ENCODE results near the gene SLC25A14.
A peak's percentile ranks its signal among the peaks of the same experiment; 100 is the strongest.
"Not testable (repeated sequence)": the region's sequence is repeated elsewhere in the genome, so short reads cannot be mapped to it uniquely, and the experiment has no call there.

SLC25A14 gene, protein sequence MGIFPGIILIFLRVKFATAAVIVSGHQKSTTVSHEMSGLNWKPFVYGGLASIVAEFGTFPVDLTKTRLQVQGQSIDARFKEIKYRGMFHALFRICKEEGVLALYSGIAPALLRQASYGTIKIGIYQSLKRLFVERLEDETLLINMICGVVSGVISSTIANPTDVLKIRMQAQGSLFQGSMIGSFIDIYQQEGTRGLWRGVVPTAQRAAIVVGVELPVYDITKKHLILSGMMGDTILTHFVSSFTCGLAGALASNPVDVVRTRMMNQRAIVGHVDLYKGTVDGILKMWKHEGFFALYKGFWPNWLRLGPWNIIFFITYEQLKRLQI

DNA sequence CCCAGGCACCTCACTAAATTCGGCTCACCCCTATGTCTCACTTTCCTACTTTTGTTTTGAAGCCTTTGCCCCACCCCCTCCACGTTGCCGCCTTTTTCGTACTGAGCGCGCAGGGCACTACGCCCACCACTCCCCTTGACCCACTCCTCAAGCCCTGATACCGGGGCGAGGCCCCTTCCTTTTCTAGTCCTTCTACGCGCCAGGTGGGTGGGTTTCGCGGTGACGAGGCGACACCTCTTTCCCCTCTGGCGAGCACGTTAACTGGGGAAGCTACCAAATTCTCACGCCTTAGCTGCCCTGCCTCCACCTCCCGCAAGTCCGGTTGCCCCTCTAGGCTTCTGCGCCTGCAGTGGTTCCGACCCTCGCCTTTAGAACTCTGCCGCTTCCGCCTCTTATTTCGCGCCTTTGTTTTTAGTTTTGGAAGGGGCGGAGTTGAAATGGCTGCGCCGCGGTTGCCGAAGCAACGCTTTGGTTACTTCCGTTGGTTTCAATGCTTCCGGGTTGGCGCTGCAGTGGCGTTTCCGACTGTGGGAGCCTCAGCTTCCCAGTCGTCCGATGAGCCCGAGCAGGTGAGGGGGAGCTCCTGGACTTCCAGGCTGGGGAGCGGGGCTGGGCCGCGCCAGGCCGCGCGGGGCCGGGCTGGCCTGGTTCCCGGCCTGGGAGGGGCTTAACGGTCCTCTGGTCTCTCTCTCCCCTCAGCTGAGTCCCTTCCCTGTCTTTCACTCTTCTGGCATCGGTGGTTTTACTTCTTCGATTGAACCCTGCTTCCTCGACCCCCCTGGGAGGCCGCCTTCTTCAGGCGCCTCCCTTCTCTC, at the start of gene SLC25A14:
SLC25A14 (plus strand) TSS at position 512 of the 815 bp plus-strand sequence. CDS start 360 bp downstream, outside the sequence.
- peak; percentile 88 for DNase-seq

DNA sequence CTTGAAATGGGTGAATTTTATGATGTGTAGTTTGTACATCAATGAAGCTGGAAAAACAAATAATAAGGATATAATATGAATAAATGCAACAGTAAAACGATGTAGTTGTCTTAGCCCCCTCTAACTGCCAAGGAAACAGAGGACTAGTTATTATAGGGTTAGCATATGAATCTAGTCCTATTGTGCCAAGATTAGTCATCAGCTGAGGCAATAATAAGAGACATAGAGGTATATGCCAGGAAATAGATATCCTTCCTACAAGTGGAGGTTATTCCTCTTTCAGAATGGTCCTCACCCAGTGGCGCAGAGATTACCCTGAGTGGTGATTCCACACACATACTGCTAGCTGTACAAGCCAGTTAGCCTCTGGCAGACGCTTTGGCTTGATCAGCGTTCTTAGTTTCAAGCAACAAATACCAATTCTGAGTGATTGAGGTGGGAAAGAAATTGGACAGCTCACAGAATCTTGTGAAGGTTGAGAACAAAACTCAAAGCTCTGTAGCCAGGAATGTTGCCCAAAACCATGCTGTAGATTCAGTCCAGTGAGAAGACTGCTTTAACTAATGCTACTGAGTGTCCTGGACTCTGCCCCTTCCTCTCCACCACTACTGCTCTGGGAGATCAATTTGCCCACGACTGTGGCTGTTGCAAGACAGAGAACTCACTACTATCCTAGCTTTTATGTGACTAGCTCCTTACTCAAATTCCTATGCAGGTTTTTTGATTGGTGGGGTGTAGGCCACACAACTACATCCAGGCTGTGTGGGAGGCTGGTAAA, 44.0 kb upstream of the SLC25A14 start:
- no peak for DNase-seq

DNA sequence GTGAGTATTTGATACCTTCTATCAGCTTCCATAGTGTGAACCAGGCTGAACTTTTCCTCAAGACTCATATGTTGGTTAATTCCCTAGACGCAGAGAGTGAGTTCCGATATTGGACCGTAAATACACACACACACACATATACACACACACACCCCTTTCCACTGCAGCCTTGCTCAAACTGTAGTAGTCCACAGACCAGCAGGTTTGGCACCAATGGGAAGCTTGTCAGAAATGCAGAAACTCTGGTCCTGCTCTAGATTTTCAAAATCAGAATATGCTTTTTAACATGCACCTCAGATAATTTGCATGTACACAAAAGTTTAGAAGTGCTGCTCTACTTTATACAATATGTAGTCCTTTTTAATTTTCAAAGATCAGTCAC, 43.4 kb upstream of the SLC25A14 start:
- no peak for DNase-seq

DNA sequence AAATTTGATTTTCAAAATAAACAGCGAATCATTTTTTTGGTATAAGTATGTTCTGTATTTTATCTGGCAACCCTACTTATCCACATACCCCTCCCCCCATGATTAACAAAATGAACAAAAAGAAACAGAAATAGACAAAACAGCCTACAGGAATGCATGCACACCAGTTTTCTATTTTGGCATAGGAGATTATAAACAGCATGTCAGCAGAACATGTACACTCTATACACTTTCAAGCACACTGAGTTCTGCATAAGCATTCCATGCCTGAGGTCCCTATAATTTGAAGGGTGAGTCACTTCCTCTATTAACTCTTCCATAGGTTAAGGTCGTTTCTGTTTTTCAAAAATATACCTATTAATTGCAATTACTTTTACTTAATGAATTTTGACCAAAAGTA, 43.0 kb upstream of the SLC25A14 start:
- DNase-seq: peak; percentile 2

DNA sequence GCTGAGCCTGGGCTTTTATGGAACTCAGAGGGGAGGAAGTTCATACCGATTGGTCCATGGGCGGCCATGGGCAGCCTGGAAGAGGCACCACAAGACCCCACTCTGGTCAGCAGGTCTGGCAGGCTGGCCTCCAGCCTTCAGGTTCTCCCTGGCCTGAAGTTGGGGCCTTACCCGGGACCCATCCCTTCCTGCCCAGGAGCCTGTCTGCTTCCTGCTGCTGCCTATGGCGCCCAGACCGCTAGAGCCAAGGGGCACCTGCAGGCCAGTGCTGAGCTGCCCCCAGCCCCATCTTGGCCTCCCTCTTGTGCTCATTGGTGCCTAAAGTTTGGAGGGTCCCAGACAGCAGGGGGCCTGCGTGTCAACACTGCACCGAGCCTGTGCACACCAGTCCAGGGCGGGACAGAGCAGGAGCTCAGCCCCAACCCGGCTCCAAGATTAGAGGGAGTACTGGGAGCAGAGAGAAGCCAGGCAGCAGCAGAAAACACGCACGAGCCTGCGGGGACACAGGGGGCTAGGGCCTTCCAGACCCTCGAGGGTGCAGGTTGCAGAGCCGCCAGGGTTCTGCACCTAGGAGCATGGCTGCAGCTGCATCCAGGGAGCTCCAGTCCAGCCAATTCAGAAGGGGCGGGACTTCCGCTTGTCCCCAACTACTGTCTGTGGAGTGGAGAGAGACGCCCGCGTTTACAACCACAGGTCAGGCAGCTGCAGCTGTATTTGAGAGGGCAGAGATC, 40.3 kb upstream of the SLC25A14 start:
- no peak for DNase-seq

DNA sequence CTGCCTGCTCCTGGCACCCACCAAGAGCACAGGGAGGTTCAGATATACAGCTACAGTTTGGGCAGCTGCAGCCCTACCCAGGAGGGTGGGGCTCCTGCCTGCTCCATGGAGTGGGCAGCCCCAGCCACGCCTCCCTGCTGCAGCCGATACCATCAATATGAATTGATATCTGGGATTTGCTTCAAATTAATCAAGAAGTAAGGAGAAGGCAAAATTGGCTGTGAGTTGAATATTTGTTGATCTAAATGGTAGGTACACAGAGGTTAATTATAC, 39.8 kb upstream of the SLC25A14 start:
- no peak for DNase-seq

DNA sequence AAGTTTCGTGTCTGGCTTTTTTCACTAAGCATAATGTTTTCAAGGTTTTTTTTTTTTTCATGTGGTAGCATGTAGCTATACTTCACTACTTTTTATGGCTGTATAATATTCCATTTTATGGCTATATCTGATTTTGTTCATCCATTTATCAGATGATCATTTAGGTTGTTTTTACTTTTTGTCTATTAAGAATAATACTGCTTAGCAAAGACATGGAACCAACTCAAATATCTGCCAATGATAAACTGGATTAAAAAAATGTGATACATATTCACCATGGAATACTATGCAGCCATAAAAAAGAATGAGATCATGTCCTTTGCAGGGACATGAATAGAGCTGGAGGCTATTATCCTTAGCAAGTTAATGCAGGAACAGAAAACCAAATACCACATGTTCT, 38.3 kb upstream of the SLC25A14 start:
- DNase-seq: no peak

DNA sequence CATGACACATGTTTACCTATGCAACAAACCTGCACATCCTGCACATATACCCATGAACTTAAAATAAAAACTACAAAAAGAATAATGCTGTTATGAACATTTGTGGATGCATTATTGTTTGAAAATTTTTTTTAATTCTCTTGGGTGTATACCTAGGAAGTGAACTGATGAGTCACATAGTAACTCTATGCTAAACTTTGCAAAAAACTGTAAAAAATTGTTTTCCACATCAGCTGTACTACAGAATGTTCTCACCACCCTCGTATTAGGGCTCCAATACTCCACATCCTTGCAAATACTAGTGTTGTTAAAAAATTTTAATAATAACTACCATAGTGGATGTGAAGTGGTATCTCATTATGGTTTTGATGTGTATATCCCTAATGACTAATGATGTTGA, 37.7 kb upstream of the SLC25A14 start:
- no peak for DNase-seq

DNA sequence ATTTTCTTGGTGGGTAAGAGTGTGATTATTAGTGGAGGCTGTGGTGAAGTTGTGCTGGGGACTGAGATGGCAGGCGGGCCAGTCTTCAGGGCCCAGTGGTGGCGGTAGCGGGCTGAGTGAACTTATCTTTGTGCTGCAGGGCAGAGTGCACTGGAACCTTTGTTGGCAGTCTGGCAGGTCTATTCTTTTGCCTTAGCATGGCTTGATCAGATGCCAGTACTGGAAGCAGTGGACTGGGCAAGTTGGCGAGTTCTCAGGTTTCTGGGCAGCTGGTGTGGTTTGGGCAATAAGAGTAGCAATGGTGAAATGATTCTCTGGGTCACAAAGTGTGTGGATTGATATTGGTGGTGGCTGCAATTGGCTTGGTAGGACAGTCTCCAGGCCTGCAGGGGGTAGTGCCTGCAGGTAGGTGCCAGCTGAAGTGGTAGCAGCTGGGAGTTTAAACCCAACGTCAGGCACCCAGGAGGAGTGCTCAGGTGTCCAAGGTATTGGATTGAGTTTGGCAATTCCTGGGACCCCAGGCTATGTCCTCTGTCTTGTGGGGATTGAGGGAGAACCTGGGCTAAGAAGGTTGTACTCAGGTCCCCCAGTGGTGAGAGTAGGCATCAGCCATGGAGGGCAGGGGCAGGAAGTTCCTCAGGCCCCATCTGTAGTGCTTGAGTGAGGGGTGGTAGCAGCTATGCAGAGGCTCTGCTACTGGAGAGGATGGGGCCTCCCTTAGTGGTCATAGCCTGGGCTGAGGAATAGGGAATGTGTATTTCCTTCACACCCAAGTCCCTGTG, 34.9 kb upstream of the SLC25A14 start:
- DNase-seq: no peak

DNA sequence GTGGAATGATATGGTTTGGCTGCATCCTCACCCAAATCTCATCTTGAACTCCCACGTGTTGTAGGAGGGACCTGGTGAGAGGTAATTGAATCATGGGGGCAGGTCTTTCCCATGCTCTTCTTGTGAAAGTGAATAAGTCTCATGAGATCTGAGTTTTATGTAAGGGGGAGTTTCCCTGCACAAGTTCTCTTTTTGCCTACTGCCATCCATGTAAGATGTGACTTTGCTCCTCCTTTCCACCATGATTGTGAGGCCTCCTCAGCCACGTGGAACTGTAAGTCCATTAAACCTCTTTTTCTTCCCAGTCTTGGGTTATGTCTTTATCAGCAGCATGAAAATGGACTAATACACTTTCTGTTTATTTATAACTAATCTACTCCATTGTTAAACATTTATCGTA, 19.8 kb upstream of the SLC25A14 start:
- not testable (repeated sequence) for DNase-seq

DNA sequence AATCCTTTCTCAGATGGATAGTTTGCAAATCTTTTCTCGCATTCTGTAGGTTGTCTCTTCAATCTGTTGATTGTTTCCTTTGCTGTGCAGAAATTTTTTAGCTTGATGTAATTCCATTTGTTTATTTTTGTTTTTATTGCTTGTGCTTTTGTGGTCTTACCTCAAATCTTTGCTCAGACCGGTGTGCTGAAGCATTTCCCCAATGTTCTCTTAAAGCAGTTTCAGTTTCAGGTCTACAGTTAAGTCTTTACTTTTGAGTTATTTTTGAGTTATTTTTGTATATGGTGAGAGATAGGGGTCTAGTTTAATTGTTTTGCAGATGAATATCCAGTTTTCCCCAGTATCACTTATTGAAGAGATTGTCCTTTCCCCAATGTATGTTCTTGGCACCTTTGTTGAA, 18.2 kb upstream of the SLC25A14 start:
- no peak for DNase-seq

DNA sequence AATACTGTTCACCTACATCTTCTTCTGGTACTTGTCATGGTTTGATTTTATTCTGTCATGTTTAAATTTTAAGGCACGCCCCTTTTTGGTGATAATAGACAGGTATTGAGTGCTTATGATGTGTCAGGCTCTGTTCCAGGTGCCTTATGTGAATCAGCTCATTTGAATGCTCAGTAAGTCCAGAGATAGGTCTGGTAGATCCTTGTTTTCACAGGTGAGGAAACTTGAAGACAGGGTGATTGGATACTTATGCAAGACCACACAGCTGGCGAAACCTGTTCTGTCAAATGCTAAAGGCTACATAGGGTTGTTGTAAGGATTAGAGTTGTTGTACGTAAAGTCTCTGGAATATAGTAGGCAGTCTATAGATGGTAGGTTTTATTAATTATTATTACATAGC, 9.6 kb upstream of the SLC25A14 start:
- DNase-seq: no peak

DNA sequence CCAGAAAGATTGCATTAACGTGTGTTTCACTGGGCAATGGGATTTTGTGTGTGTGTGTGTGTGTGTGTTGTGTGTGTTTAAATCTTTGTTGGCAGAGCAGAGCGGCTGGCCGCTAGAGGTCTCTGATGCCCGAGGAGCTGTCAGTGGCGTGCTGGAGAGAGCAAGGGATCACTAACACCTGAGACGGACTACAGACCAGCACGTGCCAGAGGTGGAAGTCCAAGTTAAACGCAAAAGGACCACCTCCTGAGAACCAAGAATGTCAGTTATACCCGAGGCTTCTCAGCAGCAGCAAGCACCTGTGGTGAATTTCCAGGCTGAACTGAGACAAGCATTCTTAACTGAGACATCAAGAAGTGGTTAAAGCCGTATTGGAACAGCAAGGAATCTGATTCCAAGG, 9.0 kb upstream of the SLC25A14 start:
- peak; percentile 37 for DNase-seq

DNA sequence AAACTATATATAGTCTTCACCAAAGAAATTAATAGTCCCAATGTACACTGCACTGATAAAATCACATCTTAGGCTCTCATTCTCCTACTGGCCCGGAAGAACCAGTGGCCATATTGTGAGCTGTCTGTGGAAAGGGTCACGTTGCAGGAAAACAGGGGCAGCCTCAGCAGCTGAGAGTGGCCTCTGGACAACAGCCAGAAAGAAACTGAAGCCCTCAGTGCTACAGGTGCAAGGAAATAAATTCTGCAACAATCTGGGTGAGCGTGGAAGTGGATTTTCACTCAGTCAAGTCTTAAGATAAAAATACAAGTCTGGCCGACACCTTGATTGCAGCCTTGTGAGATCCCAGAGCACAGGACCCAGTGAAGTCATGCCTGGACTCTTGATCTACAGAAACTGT, 3.2 kb upstream of the SLC25A14 start:
- no peak for DNase-seq

DNA sequence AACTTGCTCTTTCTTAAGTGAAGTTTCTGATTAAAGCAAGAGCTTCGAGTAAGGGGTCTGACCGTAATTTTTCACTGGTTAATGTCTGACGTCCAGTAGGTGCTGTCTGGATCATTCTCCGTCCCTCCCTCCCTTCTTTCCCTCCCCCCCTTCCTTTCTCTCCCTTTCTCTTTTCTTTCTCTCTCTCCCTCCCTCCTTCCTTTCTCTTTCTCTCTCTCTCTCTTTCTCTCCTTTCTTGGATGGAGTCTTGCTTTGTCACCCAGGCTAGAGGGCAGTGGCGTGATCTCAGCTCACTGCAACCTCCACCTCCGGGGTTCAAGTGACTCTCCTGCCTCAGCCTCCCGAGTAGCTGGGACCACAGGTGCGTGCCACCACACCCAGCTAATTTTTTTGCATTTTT, 850 bp upstream of the SLC25A14 start:
- not testable (repeated sequence) for DNase-seq

DNA sequence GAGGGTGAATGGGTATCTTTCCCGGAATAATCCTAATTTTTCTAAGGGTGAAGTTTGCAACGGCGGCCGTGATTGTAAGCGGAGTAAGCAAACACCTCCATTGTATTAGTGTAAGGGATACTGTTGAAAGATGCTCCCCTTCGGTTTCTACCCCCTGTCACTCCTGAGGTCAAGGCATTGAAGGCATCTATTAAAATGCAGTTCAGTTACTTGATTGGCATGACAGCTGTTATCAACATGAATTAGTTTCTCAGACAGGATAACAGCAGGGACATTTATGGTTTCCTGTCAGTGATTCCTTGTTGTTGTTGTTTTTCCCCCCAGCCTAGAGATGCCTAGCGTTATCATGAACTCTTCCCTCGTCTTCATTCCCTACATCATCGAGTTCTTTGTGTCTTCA, 552 bp downstream of the SLC25A14 start:
- DNase-seq: no peak

DNA sequence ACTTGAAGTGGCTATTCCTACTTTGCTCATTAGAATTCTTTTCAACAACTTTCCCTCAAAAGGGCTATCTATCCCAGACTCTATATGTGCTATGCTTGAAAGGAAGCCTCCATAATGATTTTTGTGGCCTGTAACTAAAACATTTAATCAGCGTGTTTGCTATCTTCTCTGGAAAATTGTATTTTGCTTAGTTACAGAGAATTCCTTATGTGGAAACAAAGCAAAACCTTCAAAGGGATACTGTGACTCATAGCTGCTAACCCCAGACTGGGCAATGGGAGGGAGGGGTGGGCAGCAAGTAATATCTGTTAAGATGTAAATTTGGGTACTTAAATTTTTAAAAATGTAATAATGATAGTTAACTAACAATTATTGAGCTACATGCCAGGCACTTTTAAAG, 3.7 kb downstream of the SLC25A14 start:
- no peak for DNase-seq

DNA sequence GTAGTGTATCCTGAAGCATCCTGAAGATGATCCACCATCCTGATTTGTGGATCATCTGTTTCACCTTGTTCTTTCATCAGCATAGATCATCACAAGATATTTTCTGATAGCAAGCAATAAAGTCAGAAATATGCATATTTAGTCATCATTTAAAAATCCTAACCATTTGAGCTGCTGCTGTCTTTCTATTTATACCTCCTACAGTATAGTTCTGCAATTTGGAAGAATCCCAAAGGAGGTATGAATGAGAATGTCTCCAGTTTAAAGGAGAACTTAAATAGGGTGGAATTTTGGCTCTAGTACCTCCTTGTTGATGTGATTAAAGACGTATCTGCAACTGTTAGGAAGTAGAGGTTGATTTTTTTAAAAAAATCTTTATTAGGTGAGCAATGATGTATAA, 7.6 kb downstream of the SLC25A14 start:
- DNase-seq: no peak

DNA sequence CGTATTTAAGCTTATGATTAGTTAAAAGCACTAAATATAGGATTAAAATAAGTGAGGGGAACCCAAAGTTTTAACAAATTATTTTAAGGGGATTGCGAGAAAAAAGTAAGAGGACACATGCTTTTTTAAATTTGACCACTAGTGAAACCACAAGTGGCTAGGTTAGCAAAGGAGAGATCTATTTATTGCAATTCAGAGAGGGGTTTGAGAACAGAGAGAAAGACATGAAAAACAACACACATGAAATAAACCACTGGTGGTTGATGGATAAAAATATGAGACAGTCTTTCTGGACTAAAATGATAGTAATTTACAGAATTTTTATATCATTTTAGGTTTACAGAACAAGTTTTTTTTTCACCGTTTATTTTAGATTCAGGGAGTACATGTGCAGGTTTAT, 11.8 kb downstream of the SLC25A14 start:
- DNase-seq: no peak

DNA sequence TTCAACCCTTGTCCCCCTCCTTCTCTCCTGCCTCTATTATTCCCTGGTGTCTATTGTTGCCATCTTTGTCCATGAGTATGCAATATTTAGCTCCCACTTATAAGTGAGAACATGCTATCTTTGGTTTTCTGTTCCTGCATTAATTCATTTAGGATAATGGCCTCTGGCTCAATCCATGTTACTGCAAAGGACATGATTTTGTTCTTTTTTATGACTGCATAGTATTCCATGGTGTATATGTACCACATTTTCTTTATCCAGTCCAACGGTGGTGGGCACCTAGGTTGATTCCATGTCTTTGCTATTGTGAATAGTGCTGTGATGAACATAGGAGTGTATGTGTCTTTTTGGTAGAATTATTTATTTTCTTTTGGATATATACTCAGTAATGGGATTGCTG, 12.3 kb downstream of the SLC25A14 start:
- DNase-seq: not testable (repeated sequence)

DNA sequence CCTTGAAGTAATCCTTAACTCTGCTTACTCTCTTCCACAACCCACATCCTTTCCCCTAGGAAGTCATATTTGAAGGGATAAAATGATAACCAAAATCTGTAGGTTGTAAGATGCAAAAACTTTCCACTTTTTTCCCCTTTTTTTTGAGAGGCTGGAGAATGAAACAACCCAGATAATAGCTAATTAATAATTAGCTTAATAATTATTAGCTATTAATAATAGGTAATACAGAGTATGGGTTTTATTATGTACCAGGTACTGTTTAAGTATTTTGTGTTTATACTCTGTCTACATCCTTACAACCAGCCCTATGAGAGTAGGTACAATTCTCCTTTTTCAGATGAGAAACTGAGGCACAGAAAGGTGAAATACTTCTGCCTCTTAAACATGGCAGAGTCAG, 36.4 kb downstream of the SLC25A14 start:
- DNase-seq: no peak

DNA sequence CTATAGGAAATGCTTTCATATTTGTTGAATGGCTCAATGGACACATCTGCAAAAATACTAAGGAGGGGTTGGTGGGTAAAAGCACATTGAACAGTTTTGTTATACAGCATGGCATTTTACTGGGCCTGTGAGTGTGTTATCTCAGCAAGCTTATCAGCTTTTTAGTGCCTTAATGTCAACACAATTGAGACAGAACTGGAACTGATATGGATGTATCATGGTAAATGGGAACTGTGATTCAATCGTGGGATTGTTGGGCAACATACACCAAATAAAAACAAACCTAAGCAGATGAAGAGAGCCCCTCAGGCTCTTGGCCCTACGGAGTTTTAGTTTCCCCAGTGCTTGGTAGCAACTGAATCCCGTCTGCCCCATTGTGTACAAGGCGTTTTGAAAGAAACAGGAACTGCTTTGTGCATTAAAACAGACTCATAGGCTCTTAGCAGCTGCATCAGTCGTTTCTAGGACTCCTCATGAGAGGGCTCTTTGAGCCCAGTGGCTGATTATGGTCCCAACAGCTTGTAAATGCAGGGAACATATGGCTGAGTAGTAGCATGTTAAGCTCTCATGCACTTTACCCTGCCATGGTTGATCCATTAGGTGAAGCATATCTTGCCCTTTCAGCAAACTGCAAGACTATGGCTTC, 38.4 kb downstream of the SLC25A14 start:
- DNase-seq: peak; percentile 0
